Natural killer cell (primary cell): ENCODE data around the gene TRUB2. TPM values are rescaled to one million over a fixed set of nuclear protein-coding genes. Genes with fewer than 3 reads are reported as not detected.

Experiments
- ATAC-seq, 3 donors: fragments of 150-1000 bp in 2 of 3; fragments of 200-7000 bp in 1 of 3; cut with Tn5 transposase; 1 replicate in 1 of 3; 2 replicates in 2 of 3; pipeline ENCODE4 v1.10.0; 2021; ENCODE audit warnings: mild to moderate bottlenecking in 2 of 3, moderate library complexity in 2 of 3
- DNase-seq, 2 donors: peaks; one replicate each; pipeline versions ENCODE4 v3.0.0 to v3.0.0-alpha.2; 2013 to 2021; ENCODE audit warnings: mixed read lengths in 1 of 2
- H3K27ac ChIP-seq: one replicate; pipeline ENCODE4 v1.5.1; 2013; ENCODE audit warnings: mild to moderate bottlenecking, low read length
- H3K27me3 ChIP-seq: one replicate; pipeline ENCODE4 v1.6.1; 2013; ENCODE audit warnings: low read length; ENCODE audit not compliant: control insufficient read depth, insufficient read depth
- H3K36me3 ChIP-seq: one replicate; pipeline ENCODE4 v1.6.1; 2013; ENCODE audit warnings: low read length; ENCODE audit not compliant: control insufficient read depth, insufficient read depth
- H3K4me1 ChIP-seq: one replicate; pipeline ENCODE4 v1.6.1; 2013; ENCODE audit warnings: low read length; ENCODE audit not compliant: control insufficient read depth, insufficient read depth
- H3K4me3 ChIP-seq: one replicate; pipeline ENCODE4 v1.5.1; 2013; ENCODE audit warnings: low read length
- H3K9me3 ChIP-seq: one replicate; pipeline ENCODE4 v1.6.1; 2013; ENCODE audit warnings: low read length; ENCODE audit not compliant: control insufficient read depth, insufficient read depth
- H3K27ac Mint-ChIP-seq, 2 donors: one replicate each; pipeline ENCODE4 v1.8.0; 2022; ENCODE audit warnings: mild to moderate bottlenecking in 2 of 2, mixed read lengths in 2 of 2, moderate library complexity in 1 of 2
- H3K27me3 Mint-ChIP-seq, 2 donors: one replicate each; pipeline ENCODE4 v1.8.0; 2022; ENCODE audit warnings: low read depth in 2 of 2, mixed read lengths in 2 of 2
- H3K36me3 Mint-ChIP-seq: one replicate; pipeline ENCODE4 v1.8.0; 2022; ENCODE audit warnings: mixed read lengths
- H3K4me1 Mint-ChIP-seq, 2 donors: one replicate each; pipeline ENCODE4 v1.8.0; 2022; ENCODE audit warnings: mixed read lengths in 2 of 2
- H3K4me3 Mint-ChIP-seq: one replicate; pipeline ENCODE4 v1.8.0; 2022; ENCODE audit warnings: mild to moderate bottlenecking, moderate library complexity, mixed read lengths
- H3K9me3 Mint-ChIP-seq, 2 donors: one replicate each; pipeline ENCODE4 v1.8.0; 2022; ENCODE audit warnings: mixed read lengths in 2 of 2
- CTCF ChIP-seq: fragments of 200-600 bp; IDR thresholded peaks from one replicate; pipeline ENCODE4 v1.8.0; 2022; ENCODE audit warnings: antibody characterized with exemption
- WGBS: methylation state at CpG from one replicate; pipeline ENCODE4 v1.1.7; 2013; ENCODE audit warnings: missing lambda C conversion rate; ENCODE audit not compliant: insufficient coverage; 5-methylcytosine and 5-hydroxymethylcytosine counted together
- intact Hi-C: fragments of 100-400 bp; cut with micrococcal nuclease; formaldehyde crosslinking; loops from one replicate; pipeline ENCODE4 v1.14.2; 2022
- total RNA-seq, 4 donors: library from RNA; stranded (reverse); fragments of 120-200 nt in 1 of 4; gene quantifications; one replicate each; pipeline versions ENCODE4 v1.2.3 to v1.2.4, GENCODE V29; 2013 to 2022

TRUB2 gene
- total RNA-seq, 3 donors from 2014 or later (not counting 1 experiment from before 2014, with no cell fraction given): 8.8 to 12.0 (median 11.3) TPM

GRCh38 chr9:128310461-128310860, 11.8 kb downstream of the TRUB2 start:
- Histone ChIP-seq H3K9me3 (no peaks in the 10 kb centered on the region), H3K27me3 (no peaks in the 10 kb centered on the region), H3K27ac (no peak overlapping the region), H3K4me1 (no peaks in the 10 kb centered on the region), H3K4me3 (no peak overlapping the region), H3K36me3 (peaks cover 36% of the 10 kb centered on the region)
- no peak for DNase-seq
- TF ChIP-seq CTCF: no peak
- Mint-ChIP-seq H3K27ac (no peak overlapping the region), H3K36me3 (no peaks in the 10 kb centered on the region), H3K9me3 (no peaks in the 10 kb centered on the region), H3K4me3 (no peak overlapping the region), H3K27me3 (no peaks in the 10 kb centered on the region), H3K4me1 (no peaks in the 10 kb centered on the region)
- no peak for ATAC-seq
- 96% methylated on average over 10 of the region's 10 CpGs for WGBS
- intact Hi-C loops: no loop called here

- Histone ChIP-seq H3K27ac (no peak overlapping the region), H3K4me1 (no peaks in the 10 kb centered on the region), H3K9me3 (no peaks in the 10 kb centered on the region), H3K27me3 (no peaks in the 10 kb centered on the region), H3K4me3 (no peak overlapping the region), H3K36me3 (peaks cover 29% of the 10 kb centered on the region)
- Mint-ChIP-seq H3K27me3 (no peaks in the 10 kb centered on the region), H3K36me3 (no peaks in the 10 kb centered on the region), H3K9me3 (no peaks in the 10 kb centered on the region), H3K27ac (no peak overlapping the region), H3K4me3 (no peak overlapping the region), H3K4me1 (no peaks in the 10 kb centered on the region)
- DNase-seq (no peak), ATAC-seq (no peak)
- no peak for TF ChIP-seq CTCF
- intact Hi-C loops: no loop called here
- WGBS: 97% methylated on average over 16 of the region's 16 CpGs
Measured at GRCh38 chr9:128309551-128309950, 12.7 kb downstream of the TRUB2 start.

GRCh38 chr9:128304971-128305288, 17.3 kb downstream of the TRUB2 start:
- ATAC-seq (no peak), DNase-seq (no peak)
- Histone ChIP-seq H3K4me1 (no peaks in the 10 kb centered on the region), H3K27ac (no peak overlapping the region), H3K27me3 (no peaks in the 10 kb centered on the region), H3K36me3 (peaks cover 10% of the 10 kb centered on the region), H3K9me3 (no peaks in the 10 kb centered on the region), H3K4me3 (no peak overlapping the region)
- Mint-ChIP-seq H3K36me3 (no peaks in the 10 kb centered on the region), H3K4me3 (no peak overlapping the region), H3K9me3 (no peaks in the 10 kb centered on the region), H3K27ac (no peak overlapping the region), H3K4me1 (no peaks in the 10 kb centered on the region), H3K27me3 (no peaks in the 10 kb centered on the region)
- intact Hi-C loops: no loop called here
- 90% methylated on average over 5 of the region's 5 CpGs for WGBS
- TF ChIP-seq CTCF: no peak

- no peak for DNase-seq
- intact Hi-C loops: no loop called here
- no peaks in the 10 kb centered on the region for H3K9me3 Mint-ChIP-seq
- no peaks in the 10 kb centered on the region for H3K4me1 Mint-ChIP-seq
- WGBS: 93% methylated on average over 5 of the region's 9 CpGs
- TF ChIP-seq CTCF: no peak
- no peak overlapping the region for H3K4me3 ChIP-seq
- peaks cover 5% of the 10 kb centered on the region for H3K36me3 ChIP-seq
- no peak overlapping the region for H3K4me3 Mint-ChIP-seq
- H3K27ac ChIP-seq: no peak overlapping the region
- H3K36me3 Mint-ChIP-seq: no peaks in the 10 kb centered on the region
- no peaks in the 10 kb centered on the region for H3K4me1 ChIP-seq
- no peaks in the 10 kb centered on the region for H3K27me3 Mint-ChIP-seq
- no peaks in the 10 kb centered on the region for H3K27me3 ChIP-seq
- H3K27ac Mint-ChIP-seq: no peak overlapping the region
- no peaks in the 10 kb centered on the region for H3K9me3 ChIP-seq
- no peak for ATAC-seq
Measured at GRCh38 chr9:128304136-128304970, 17.9 kb downstream of the TRUB2 start.
